Measurements from ENCODE around the gene ZNRF2.

- no peak for TF ChIP-seq CTCF (IDR thresholded peaks at IDR 0.05; ENCODE audit: low read length)
- no peak for TF ChIP-seq EZH2 (IDR thresholded peaks at IDR 0.05; ENCODE audit: borderline replicate concordance, low read length)
These were observed 94.7 kb downstream of the ZNRF2 start for GRCh38 chr7:30379131-30379530.

Data from OCI-LY1 (cell line).